ENCODE data around the gene USP20.

DNA sequence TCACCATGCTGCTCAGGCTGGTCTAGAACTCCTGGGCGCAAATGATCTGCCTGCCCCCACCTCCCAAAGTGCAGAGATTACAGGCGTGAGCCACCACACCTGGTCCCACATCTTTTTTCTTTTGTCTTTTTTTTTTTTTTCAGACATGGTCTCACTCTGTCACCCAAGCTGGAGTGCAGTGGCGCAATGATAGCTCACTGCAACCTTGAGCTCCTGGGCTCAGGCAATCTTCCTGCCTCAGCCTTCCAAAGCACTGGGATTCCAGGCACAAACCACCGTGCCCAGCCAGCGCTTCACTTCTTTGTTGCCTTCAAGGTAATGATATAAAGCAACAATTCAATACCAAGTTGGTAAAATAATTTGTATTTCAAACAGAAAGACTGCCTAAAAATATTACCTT is 78.8 kb downstream of the USP20 start:
- TF ChIP-seq OSR1 (CRISPR knock-in tag; IDR thresholded peaks at IDR 0.05), result no peak
- no peak for TF ChIP-seq ARNTL (CRISPR knock-in tag; IDR thresholded peaks at IDR 0.05; ENCODE audit: borderline replicate concordance, low read depth)
- no peak for TF ChIP-seq ZFP30 (CRISPR knock-in tag; IDR thresholded peaks at IDR 0.05)
- TF ChIP-seq BACH2 (CRISPR knock-in tag; IDR thresholded peaks at IDR 0.05; ENCODE audit: borderline replicate concordance), result no peak
- TF ChIP-seq PPARA (CRISPR knock-in tag; IDR thresholded peaks at IDR 0.05; ENCODE audit: borderline replicate concordance), result no peak
- TF ChIP-seq RARB (CRISPR knock-in tag; IDR thresholded peaks at IDR 0.05), result no peak
- no peak for TF ChIP-seq ZNF70 (CRISPR knock-in tag; IDR thresholded peaks at IDR 0.05)
- TF ChIP-seq ZNF565 (CRISPR knock-in tag; conservative IDR thresholded peaks at IDR 0.05; ENCODE audit: low read depth), result no peak
- TF ChIP-seq, protein P1, sequence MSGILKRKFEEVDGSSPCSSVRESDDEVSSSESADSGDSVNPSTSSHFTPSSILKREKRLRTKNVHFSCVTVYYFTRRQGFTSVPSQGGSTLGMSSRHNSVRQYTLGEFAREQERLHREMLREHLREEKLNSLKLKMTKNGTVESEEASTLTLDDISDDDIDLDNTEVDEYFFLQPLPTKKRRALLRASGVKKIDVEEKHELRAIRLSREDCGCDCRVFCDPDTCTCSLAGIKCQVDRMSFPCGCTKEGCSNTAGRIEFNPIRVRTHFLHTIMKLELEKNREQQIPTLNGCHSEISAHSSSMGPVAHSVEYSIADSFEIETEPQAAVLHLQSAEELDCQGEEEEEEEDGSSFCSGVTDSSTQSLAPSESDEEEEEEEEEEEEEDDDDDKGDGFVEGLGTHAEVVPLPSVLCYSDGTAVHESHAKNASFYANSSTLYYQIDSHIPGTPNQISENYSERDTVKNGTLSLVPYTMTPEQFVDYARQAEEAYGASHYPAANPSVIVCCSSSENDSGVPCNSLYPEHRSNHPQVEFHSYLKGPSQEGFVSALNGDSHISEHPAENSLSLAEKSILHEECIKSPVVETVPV (CRISPR knock-in tag; IDR thresholded peaks at IDR 0.05), result no peak
- no peak for TF ChIP-seq ZNF8 (CRISPR knock-in tag; IDR thresholded peaks at IDR 0.05)
